GM12873 (cell line): ENCODE measurements around the gene HECTD2.
A peak's percentile ranks its signal among the peaks of the same experiment; 100 is the strongest.

Experiments used
- TF ChIP-seq, protein P1 (sequence below): IDR thresholded peaks from 2 replicates; pipeline ENCODE4 v1.5.1; 2012; ENCODE audit warnings: low read depth, mild to moderate bottlenecking, moderate library complexity, low read length, control low read depth; ENCODE audit not compliant: insufficient read depth; ENCODE audit errors: missing control alignments

Gene HECTD2

DNA sequence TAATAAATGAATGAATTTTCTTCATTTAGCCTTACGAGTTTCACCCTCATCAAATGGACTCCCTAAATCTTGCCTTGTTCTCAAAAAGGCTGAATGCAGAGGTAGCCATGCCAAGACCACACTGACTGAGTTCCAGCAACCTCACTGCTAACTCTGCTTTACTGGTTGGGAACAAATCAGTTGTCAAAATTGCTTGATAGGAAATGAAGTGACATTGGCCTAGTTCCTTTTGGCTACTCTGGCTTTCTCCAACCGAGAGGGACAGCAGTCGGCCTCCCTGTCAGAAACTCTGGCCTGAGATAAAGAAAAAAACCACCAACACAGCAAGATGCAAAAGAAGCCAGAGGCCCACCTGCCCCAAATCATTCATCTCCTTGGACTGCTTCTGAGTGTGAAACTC is 135.7 kb downstream of the HECTD2 start:
- TF ChIP-seq, protein P1, sequence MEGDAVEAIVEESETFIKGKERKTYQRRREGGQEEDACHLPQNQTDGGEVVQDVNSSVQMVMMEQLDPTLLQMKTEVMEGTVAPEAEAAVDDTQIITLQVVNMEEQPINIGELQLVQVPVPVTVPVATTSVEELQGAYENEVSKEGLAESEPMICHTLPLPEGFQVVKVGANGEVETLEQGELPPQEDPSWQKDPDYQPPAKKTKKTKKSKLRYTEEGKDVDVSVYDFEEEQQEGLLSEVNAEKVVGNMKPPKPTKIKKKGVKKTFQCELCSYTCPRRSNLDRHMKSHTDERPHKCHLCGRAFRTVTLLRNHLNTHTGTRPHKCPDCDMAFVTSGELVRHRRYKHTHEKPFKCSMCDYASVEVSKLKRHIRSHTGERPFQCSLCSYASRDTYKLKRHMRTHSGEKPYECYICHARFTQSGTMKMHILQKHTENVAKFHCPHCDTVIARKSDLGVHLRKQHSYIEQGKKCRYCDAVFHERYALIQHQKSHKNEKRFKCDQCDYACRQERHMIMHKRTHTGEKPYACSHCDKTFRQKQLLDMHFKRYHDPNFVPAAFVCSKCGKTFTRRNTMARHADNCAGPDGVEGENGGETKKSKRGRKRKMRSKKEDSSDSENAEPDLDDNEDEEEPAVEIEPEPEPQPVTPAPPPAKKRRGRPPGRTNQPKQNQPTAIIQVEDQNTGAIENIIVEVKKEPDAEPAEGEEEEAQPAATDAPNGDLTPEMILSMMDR = no peak

DNA sequence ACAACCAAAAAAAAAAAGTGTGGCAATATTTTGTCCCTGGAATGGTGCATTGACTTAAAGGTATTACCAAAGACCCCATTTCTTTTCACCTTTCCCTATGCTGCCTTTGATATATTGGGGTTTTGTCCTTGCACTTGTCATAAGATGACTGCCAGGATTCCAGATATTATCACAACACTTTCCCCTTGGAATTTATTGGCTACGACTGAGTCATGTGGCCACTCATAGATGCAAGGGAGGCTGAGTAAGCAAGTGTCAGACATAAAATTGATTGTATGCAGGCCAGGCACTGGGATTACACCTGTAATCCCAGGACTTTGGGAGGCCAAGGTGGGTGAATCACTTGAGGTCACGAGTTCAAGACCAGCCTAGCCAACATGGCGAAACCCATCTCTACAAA is 139.1 kb downstream of the HECTD2 start:
- TF ChIP-seq, protein P1 = no peak

DNA sequence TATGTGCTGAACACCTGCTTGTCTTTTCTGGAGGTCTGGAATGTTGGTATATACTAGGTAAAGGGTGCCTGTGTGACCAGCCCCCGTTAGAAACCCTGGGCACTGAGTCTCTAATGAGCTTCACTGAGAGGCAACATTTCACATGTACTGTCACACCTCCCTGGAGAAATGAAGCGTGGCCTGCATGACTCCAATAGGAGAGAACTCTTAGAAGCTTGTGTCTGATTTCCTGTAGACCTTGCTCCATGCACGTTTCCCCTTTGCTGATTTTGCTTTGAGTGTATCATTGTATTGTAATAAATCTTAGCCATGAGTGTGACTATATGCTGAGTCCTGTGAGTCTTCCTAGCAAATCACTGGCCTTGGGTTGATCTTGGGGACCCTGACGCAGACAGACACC is 139.9 kb downstream of the HECTD2 start:
- TF ChIP-seq, protein P1 = no peak

DNA sequence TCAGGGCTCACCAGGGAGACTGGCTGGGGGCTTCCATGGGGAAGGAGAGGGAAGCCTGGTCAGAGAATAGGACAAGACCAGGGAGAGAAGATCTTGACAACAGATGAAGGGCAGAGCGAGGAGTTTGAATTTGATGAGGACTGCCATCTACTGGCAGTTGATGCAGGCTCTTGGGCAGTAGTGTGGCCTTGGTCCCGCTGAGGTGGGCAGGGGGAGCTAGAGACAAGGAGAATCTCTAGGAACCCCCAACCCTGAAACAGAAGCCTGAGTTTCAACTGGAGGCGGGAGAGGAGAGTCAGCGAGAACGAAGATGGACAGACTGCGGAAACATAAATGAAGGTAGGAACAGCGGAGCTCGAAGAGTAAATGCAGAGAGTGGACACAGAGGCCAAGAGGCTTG is 141.7 kb downstream of the HECTD2 start:
- TF ChIP-seq, protein P1 = peak; percentile 37

DNA sequence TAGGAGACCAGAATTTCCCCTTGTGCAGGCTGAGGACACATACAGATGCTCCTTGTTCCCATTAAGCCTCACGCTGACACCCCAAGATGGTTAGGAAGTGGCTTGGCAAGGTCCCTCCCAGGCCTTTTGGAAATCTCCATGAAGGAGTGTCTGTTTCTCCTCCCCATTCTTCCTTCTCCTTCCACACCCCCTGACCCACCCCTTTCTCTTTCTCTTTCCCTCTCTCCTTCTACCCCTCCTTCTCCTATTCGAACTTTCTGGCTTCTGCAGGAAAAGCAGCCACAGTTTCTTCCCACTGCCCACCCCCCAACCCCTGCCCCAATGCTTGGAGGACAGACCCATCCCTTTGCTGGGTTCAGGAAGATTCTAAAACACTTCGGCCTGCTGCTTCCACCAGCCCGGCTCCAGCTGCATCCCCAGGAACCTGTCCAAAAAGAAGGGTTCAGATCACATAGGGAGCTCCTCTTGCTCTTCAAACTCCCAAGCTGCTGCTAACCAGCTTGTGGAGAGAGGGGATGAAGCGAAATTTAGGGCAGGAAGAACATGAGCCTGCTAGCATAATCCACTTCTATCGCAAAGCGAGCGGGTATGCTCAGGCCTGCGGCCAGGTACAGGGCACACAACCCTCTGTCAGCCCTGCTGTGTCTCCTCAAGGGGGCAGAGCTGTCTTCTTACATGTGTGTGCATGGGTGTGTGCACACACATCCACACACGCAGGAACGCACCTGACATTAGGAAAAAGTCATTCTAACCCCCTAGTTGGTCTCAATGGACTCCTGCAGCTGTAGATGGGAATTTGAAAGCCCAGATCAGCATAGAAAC is 142.3 kb downstream of the HECTD2 start:
- TF ChIP-seq, protein P1 = peak; percentile 25

DNA sequence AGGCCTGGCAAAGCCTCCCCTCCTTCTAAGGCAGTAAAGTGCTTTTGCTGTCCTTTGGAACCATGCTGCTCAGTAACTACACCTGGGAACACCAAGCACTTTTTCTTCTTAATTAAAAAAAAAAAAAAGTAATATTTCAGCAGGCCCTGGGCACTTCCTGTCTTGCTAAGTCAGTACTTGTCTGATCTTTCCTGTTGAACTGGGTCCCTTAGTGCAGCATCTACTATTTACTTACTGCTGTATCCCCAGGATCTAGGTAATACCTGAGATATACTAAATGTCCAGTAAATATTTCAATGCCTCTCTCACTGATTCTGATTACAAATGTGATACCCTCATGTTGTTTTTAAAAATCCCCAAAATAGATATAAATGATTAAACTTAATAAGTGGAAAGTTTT is 145.3 kb downstream of the HECTD2 start:
- TF ChIP-seq, protein P1 = no peak

DNA sequence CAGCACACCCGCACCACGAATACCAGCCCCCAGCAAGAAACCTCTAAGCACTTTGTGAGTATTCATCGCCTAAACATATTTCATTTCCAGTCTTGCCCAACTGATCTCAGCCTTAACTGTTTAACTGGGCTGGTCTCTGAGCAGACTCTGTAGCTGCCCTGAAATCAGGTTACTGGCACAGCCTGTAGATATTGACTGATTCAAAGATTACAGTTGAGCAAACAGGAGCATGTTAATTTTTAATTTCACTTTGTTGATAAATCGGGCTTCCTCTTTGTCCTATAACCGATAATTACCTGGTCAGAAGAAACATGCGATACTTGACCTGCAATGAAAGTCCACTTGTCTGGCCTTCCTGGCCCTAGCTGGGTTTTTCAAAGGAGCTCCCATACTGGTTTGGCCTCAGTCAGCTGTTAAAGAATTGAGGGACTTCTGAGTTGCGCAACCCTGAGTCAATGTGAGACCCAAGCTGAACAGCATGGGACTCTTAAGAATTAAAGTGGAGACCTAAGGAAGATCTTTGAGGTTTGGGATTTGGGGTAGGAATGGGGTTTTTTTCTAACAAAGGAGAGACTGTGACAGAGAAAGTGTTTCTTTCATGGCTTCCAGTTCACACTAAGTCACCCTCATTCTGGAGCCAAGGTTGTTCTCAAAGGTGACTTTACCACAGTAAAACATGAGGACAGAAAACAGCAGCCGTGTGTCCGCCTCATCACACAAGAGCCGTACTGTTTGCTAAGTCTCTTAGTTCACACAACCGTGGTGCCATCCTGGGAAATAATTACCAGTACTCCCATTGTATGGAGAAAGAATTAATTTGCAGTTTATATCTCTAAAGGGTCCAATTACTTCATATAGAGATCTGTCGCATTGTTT is 146.8 kb downstream of the HECTD2 start:
- TF ChIP-seq, protein P1 = no peak
